Heart left ventricle (tissue), 13 donors: Measurements from ENCODE around the gene INPP1.

Experiments used
- CTCF ChIP-seq, 12 donors: fragments of 200-600 bp; sonication (generic) in 4 of 12; IDR thresholded peaks; one replicate each; pipeline versions ENCODE4 v1.5.0 to v1.8.0; 2018 to 2022; ENCODE audit warnings: antibody characterized with exemption in 12 of 12, mild to moderate bottlenecking in 5 of 12
- POLR2A ChIP-seq, 2 donors: fragments of 450-650 bp; IDR thresholded peaks; one replicate each; pipeline ENCODE4 v1.6.1; 2017; ENCODE audit warnings: antibody characterized with exemption in 2 of 2, mild to moderate bottlenecking in 2 of 2, moderate library complexity in 2 of 2
- donor health status: ischemic (EF 13 %, LVEDD 7.1; RV severe dilation, severe dysfunction).
- donor health status: DM: no; HTN: yes; CAD: no.
- donor health status: DM: no; HTN: no; CAD: no.
- donor health status: ischemic (EF 25% LVEDD 6.9; RV normal size, moderate dysfunction).
- donor health status: ischemic (EF 25% LVEDD 5.7; RV mildly dilated, moderate dysfunction).
- donor health status: ischemic (EF 35%, LVEDD 5.7; RV mildly dilated, moderate dysfunction).
- donor health status: nonischemic (EF 11% LVEDD 7.7; RV severe dilation, severe dysfunction).
- donor health status: DM: yes; HTN: yes; CAD: no.
- donor health status: PGD.
- donor health status: ischemic (EF 29% LVEDD 5.4; RV normal size, mild dysfunction).
- donor health status: nonischemic (EF 23%, LVEDD 6.1; RV moderate dilation, normal function).

GRCh38 chr2:190415794-190416775 lies 72.7 kb downstream of the INPP1 start:
- TF ChIP-seq CTCF (IDR thresholded peaks at IDR 0.05) = no peak
- TF ChIP-seq POLR2A (IDR thresholded peaks at IDR 0.05) = no peak
